ENCODE measurements around the gene MAP6.
A peak's percentile ranks its signal among the peaks of the same experiment; 100 is the strongest.

Gene MAP6

GRCh38 chr11:75574698-75575602, 93.9 kb downstream of the MAP6 start:
- Histone ChIP-seq H3K9me3 (ENCODE audit: control insufficient read depth, insufficient read depth, low read length) (no peaks in the 10 kb centered on the region), H3K4me3 (ENCODE audit: low read depth, low read length) (no peak overlapping the region), H3K36me3 (ENCODE audit: control insufficient read depth, insufficient read depth, low read length) (peaks cover 39% of the 10 kb centered on the region), H3K9ac (ENCODE audit: low read depth, low read length) (no peak overlapping the region), H3K4me1 (ENCODE audit: control insufficient read depth, insufficient read depth, low read length) (no peaks in the 10 kb centered on the region), H3K27me3 (ENCODE audit: control insufficient read depth, insufficient read depth, low read length) (no peaks in the 10 kb centered on the region)

- H3K4me3 ChIP-seq (ENCODE audit: low read depth, low read length), result no peak overlapping the region
- H3K27me3 ChIP-seq (ENCODE audit: control insufficient read depth, insufficient read depth, low read length), result no peaks in the 10 kb centered on the region
- H3K9me3 ChIP-seq (ENCODE audit: control insufficient read depth, insufficient read depth, low read length), result no peaks in the 10 kb centered on the region
- H3K9ac ChIP-seq (ENCODE audit: low read depth, low read length), result no peak overlapping the region
- peaks cover 57% of the 10 kb centered on the region for H3K36me3 ChIP-seq (ENCODE audit: control insufficient read depth, insufficient read depth, low read length)
- H3K4me1 ChIP-seq (ENCODE audit: control insufficient read depth, insufficient read depth, low read length), result no peaks in the 10 kb centered on the region
Measured at GRCh38 chr11:75572744-75573143, 96.1 kb downstream of the MAP6 start.

- Histone ChIP-seq H3K9me3 (ENCODE audit: control insufficient read depth, insufficient read depth, low read length) (no peaks in the 10 kb centered on the region), H3K27me3 (ENCODE audit: control insufficient read depth, insufficient read depth, low read length) (no peaks in the 10 kb centered on the region), H3K4me1 (ENCODE audit: control insufficient read depth, insufficient read depth, low read length) (no peaks in the 10 kb centered on the region), H3K36me3 (ENCODE audit: control insufficient read depth, insufficient read depth, low read length) (peaks cover 68% of the 10 kb centered on the region), H3K4me3 (ENCODE audit: low read depth, low read length) (no peak overlapping the region), H3K9ac (ENCODE audit: low read depth, low read length) (no peak overlapping the region)
Measured at GRCh38 chr11:75571625-75572024, 97.2 kb downstream of the MAP6 start.

- no peaks in the 10 kb centered on the region for H3K9me3 ChIP-seq (ENCODE audit: control insufficient read depth, insufficient read depth, low read length)
- H3K36me3 ChIP-seq (ENCODE audit: control insufficient read depth, insufficient read depth, low read length), result peaks cover 77% of the 10 kb centered on the region
- H3K9ac ChIP-seq (ENCODE audit: low read depth, low read length), result no peak overlapping the region
- H3K4me1 ChIP-seq (ENCODE audit: control insufficient read depth, insufficient read depth, low read length), result peaks cover 2% of the 10 kb centered on the region
- no peak overlapping the region for H3K4me3 ChIP-seq (ENCODE audit: low read depth, low read length)
- H3K27me3 ChIP-seq (ENCODE audit: control insufficient read depth, insufficient read depth, low read length), result no peaks in the 10 kb centered on the region
Measured at GRCh38 chr11:75570559-75571139, 98.2 kb downstream of the MAP6 start.

GRCh38 chr11:75568616-75569219, 100.1 kb downstream of the MAP6 start:
- Histone ChIP-seq H3K9me3 (ENCODE audit: control insufficient read depth, insufficient read depth, low read length) (no peaks in the 10 kb centered on the region), H3K36me3 (ENCODE audit: control insufficient read depth, insufficient read depth, low read length) (peaks cover 74% of the 10 kb centered on the region), H3K27me3 (ENCODE audit: control insufficient read depth, insufficient read depth, low read length) (no peaks in the 10 kb centered on the region), H3K4me1 (ENCODE audit: control insufficient read depth, insufficient read depth, low read length) (peaks cover 14% of the 10 kb centered on the region), H3K4me3 (ENCODE audit: low read depth, low read length) (no peak overlapping the region), H3K9ac (ENCODE audit: low read depth, low read length) (no peak overlapping the region)

- H3K4me1 ChIP-seq (ENCODE audit: control insufficient read depth, insufficient read depth, low read length), result peaks cover 15% of the 10 kb centered on the region
- H3K9me3 ChIP-seq (ENCODE audit: control insufficient read depth, insufficient read depth, low read length), result no peaks in the 10 kb centered on the region
- no peak overlapping the region for H3K4me3 ChIP-seq (ENCODE audit: low read depth, low read length)
- no peak overlapping the region for H3K9ac ChIP-seq (ENCODE audit: low read depth, low read length)
- no peaks in the 10 kb centered on the region for H3K27me3 ChIP-seq (ENCODE audit: control insufficient read depth, insufficient read depth, low read length)
- peaks cover 69% of the 10 kb centered on the region for H3K36me3 ChIP-seq (ENCODE audit: control insufficient read depth, insufficient read depth, low read length)
Measured at GRCh38 chr11:75567971-75568370, 100.9 kb downstream of the MAP6 start.

GRCh38 chr11:75566763-75567279, 102.0 kb downstream of the MAP6 start:
- peaks cover 60% of the 10 kb centered on the region for H3K36me3 ChIP-seq (ENCODE audit: control insufficient read depth, insufficient read depth, low read length)
- H3K4me3 ChIP-seq (ENCODE audit: low read depth, low read length), result no peak overlapping the region
- no peak overlapping the region for H3K9ac ChIP-seq (ENCODE audit: low read depth, low read length)
- peaks cover 15% of the 10 kb centered on the region for H3K4me1 ChIP-seq (ENCODE audit: control insufficient read depth, insufficient read depth, low read length)
- H3K9me3 ChIP-seq (ENCODE audit: control insufficient read depth, insufficient read depth, low read length), result no peaks in the 10 kb centered on the region
- no peaks in the 10 kb centered on the region for H3K27me3 ChIP-seq (ENCODE audit: control insufficient read depth, insufficient read depth, low read length)

GRCh38 chr11:75565916-75566762, 102.7 kb downstream of the MAP6 start:
- Histone ChIP-seq H3K36me3 (ENCODE audit: control insufficient read depth, insufficient read depth, low read length) (peaks cover 53% of the 10 kb centered on the region), H3K9ac (ENCODE audit: low read depth, low read length) (no peak overlapping the region), H3K27me3 (ENCODE audit: control insufficient read depth, insufficient read depth, low read length) (no peaks in the 10 kb centered on the region), H3K4me1 (ENCODE audit: control insufficient read depth, insufficient read depth, low read length) (peaks cover 18% of the 10 kb centered on the region), H3K4me3 (ENCODE audit: low read depth, low read length) (no peak overlapping the region), H3K9me3 (ENCODE audit: control insufficient read depth, insufficient read depth, low read length) (no peaks in the 10 kb centered on the region)

GRCh38 chr11:75565221-75565814, 103.5 kb downstream of the MAP6 start:
- Histone ChIP-seq H3K4me3 (ENCODE audit: low read depth, low read length) (no peak overlapping the region), H3K9me3 (ENCODE audit: control insufficient read depth, insufficient read depth, low read length) (no peaks in the 10 kb centered on the region), H3K4me1 (ENCODE audit: control insufficient read depth, insufficient read depth, low read length) (peaks cover 18% of the 10 kb centered on the region), H3K27me3 (ENCODE audit: control insufficient read depth, insufficient read depth, low read length) (no peaks in the 10 kb centered on the region), H3K36me3 (ENCODE audit: control insufficient read depth, insufficient read depth, low read length) (peaks cover 45% of the 10 kb centered on the region), H3K9ac (ENCODE audit: low read depth, low read length) (no peak overlapping the region)

- peak overlapping the region; percentile 88 for H3K9ac ChIP-seq (ENCODE audit: low read depth, low read length)
- H3K9me3 ChIP-seq (ENCODE audit: control insufficient read depth, insufficient read depth, low read length), result no peaks in the 10 kb centered on the region
- H3K4me1 ChIP-seq (ENCODE audit: control insufficient read depth, insufficient read depth, low read length), result peaks cover 23% of the 10 kb centered on the region
- peaks cover 36% of the 10 kb centered on the region for H3K36me3 ChIP-seq (ENCODE audit: control insufficient read depth, insufficient read depth, low read length)
- no peaks in the 10 kb centered on the region for H3K27me3 ChIP-seq (ENCODE audit: control insufficient read depth, insufficient read depth, low read length)
- H3K4me3 ChIP-seq (ENCODE audit: low read depth, low read length), result peak overlapping the region; percentile 91
Measured at GRCh38 chr11:75563978-75564552, 104.8 kb downstream of the MAP6 start.

Measured in iPS-15b (cell line).